ENCODE results near the gene SLIT3. TPM values are rescaled to one million over a fixed set of nuclear protein-coding genes. Genes with fewer than 3 reads are reported as not detected.

Gene SLIT3
- polyA plus RNA-seq, 3 donors, result 48.8 to 51.1 (median 50.1) TPM

GRCh38 chr5:169299663-169300467 is 1.1 kb downstream of the SLIT3 start:
- peak in 1 of 3 donors; percentile 18 for DNase-seq (ENCODE audit: low read depth in 3 of 3, low spot score in 2 of 3)

GRCh38 chr5:169299191-169299662 is 1.7 kb downstream of the SLIT3 start:
- DNase-seq (ENCODE audit: low read depth in 3 of 3, low spot score in 2 of 3), result no peak

GRCh38 chr5:169298193-169298592 is 2.7 kb downstream of the SLIT3 start:
- DNase-seq (ENCODE audit: low read depth in 3 of 3, low spot score in 2 of 3), result no peak

- peak in 1 of 3 donors; percentile 19 for DNase-seq (ENCODE audit: low read depth in 3 of 3, low spot score in 2 of 3)
These were observed 4.4 kb downstream of the SLIT3 start for GRCh38 chr5:169296419-169297143.

GRCh38 chr5:169295306-169295705 is 5.6 kb downstream of the SLIT3 start:
- no peak for DNase-seq (ENCODE audit: low read depth in 3 of 3, low spot score in 2 of 3)

GRCh38 chr5:169294621-169295020 is 6.3 kb downstream of the SLIT3 start:
- no peak for DNase-seq (ENCODE audit: low read depth in 3 of 3, low spot score in 2 of 3)

- no peak for DNase-seq (ENCODE audit: low read depth in 3 of 3, low spot score in 2 of 3)
These were observed 9.1 kb downstream of the SLIT3 start for GRCh38 chr5:169291877-169292276.

- DNase-seq (ENCODE audit: low read depth in 3 of 3, low spot score in 2 of 3), result no peak
These were observed 10.0 kb downstream of the SLIT3 start for GRCh38 chr5:169290895-169291294.

- no peak for DNase-seq (ENCODE audit: low read depth in 3 of 3, low spot score in 2 of 3)
These were observed 11.4 kb downstream of the SLIT3 start for GRCh38 chr5:169289520-169289919.

- DNase-seq (ENCODE audit: low read depth in 3 of 3, low spot score in 2 of 3), result no peak
These were observed 12.6 kb downstream of the SLIT3 start for GRCh38 chr5:169288066-169288930.

- no peak for DNase-seq (ENCODE audit: low read depth in 3 of 3, low spot score in 2 of 3)
These were observed 13.4 kb downstream of the SLIT3 start for GRCh38 chr5:169287529-169287928.

GRCh38 chr5:169286572-169287300 is 14.2 kb downstream of the SLIT3 start:
- no peak for DNase-seq (ENCODE audit: low read depth in 3 of 3, low spot score in 2 of 3)

GRCh38 chr5:169283887-169284286 is 17.1 kb downstream of the SLIT3 start:
- no peak for DNase-seq (ENCODE audit: low read depth in 3 of 3, low spot score in 2 of 3)

GRCh38 chr5:169281625-169282024 is 19.3 kb downstream of the SLIT3 start:
- no peak for DNase-seq (ENCODE audit: low read depth in 3 of 3, low spot score in 2 of 3)

- no peak for DNase-seq (ENCODE audit: low read depth in 3 of 3, low spot score in 2 of 3)
These were observed 20.2 kb downstream of the SLIT3 start for GRCh38 chr5:169280696-169281095.

GRCh38 chr5:169280286-169280685 is 20.7 kb downstream of the SLIT3 start:
- DNase-seq (ENCODE audit: low read depth in 3 of 3, low spot score in 2 of 3), result no peak

GRCh38 chr5:169279125-169279524 is 21.8 kb downstream of the SLIT3 start:
- DNase-seq (ENCODE audit: low read depth in 3 of 3, low spot score in 2 of 3), result no peak

- DNase-seq (ENCODE audit: low read depth in 3 of 3, low spot score in 2 of 3), result no peak
These were observed 27.1 kb downstream of the SLIT3 start for GRCh38 chr5:169273881-169274280.

- DNase-seq (ENCODE audit: low read depth in 3 of 3, low spot score in 2 of 3), result no peak
These were observed 27.5 kb downstream of the SLIT3 start for GRCh38 chr5:169273451-169273850.

GRCh38 chr5:169272731-169273427 is 28.1 kb downstream of the SLIT3 start:
- peak in 1 of 3 donors; percentile 51 for DNase-seq (ENCODE audit: low read depth in 3 of 3, low spot score in 2 of 3)
